ENCODE results near the gene RASD2. TPM values are rescaled to one million over a fixed set of nuclear protein-coding genes. Genes with fewer than 3 reads are reported as not detected.
A peak's percentile ranks its signal among the peaks of the same experiment; 100 is the strongest.

RASD2 gene
- total RNA-seq, 1 experiment from 2014 or later = 3.1 TPM

DNA sequence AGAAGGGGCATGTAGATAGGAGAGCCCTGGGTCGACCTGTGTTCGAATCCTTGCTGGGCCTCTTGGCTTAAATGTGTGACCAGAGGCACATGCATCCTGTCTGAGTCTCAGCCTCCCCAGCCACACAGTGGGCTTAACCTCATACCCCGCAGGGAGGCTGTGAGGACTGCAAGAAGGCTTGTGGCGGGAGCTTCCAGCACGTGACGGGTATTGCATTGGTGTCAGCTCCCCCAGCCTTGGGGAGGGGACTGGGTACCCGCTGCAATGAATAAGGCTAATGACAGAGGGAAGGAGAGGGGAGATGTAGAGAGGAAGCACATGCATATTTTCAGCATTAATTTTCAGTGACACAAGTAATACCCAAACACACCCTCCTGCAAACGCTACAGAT lies 8.1 kb downstream of the RASD2 start:
- peak; percentile 36 for ATAC-seq
- TF ChIP-seq, protein P1, sequence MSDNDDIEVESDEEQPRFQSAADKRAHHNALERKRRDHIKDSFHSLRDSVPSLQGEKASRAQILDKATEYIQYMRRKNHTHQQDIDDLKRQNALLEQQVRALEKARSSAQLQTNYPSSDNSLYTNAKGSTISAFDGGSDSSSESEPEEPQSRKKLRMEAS (CRISPR knock-in tag; IDR thresholded peaks at IDR 0.05) = peak; percentile 55; the same call in 1 of the 2 replicates
- TF ChIP-seq, protein P2, sequence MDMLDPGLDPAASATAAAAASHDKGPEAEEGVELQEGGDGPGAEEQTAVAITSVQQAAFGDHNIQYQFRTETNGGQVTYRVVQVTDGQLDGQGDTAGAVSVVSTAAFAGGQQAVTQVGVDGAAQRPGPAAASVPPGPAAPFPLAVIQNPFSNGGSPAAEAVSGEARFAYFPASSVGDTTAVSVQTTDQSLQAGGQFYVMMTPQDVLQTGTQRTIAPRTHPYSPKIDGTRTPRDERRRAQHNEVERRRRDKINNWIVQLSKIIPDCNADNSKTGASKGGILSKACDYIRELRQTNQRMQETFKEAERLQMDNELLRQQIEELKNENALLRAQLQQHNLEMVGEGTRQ (CRISPR knock-in tag; IDR thresholded peaks at IDR 0.05) = peak; percentile 84
- TF ChIP-seq, protein P3, sequence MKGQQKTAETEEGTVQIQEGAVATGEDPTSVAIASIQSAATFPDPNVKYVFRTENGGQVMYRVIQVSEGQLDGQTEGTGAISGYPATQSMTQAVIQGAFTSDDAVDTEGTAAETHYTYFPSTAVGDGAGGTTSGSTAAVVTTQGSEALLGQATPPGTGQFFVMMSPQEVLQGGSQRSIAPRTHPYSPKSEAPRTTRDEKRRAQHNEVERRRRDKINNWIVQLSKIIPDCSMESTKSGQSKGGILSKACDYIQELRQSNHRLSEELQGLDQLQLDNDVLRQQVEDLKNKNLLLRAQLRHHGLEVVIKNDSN (CRISPR knock-in tag; IDR thresholded peaks at IDR 0.05) = peak; percentile 79; the same call in 1 of the 2 replicates
- no peak for TF ChIP-seq NFE2L1 (CRISPR knock-in tag; IDR thresholded peaks at IDR 0.05)
- no peak for TF ChIP-seq OVOL2 (CRISPR knock-in tag; IDR thresholded peaks at IDR 0.05; ENCODE audit: borderline replicate concordance)
- no peaks in the 10 kb centered on the region for H3K27me3 Mint-ChIP-seq (ENCODE audit: low read depth)
- H3K27ac Mint-ChIP-seq = no peak overlapping the region
- CTCF ChIA-PET = interaction anchor here (0.5 to 2.0 kb wide), 11 partner anchors 11 to 118 kb away, joined by 3 to 14 read pairs (median 3); no protein-coding TSS in a partner anchor
- peaks cover 41% of the 10 kb centered on the region for H3K4me1 Mint-ChIP-seq
- DNase-seq (ENCODE audit: low spot score) = no peak
- no peaks in the 10 kb centered on the region for H3K36me3 Mint-ChIP-seq
- POLR2A ChIA-PET = no interaction called here
- no peak overlapping the region for H3K4me3 Mint-ChIP-seq
- H3K9me3 Mint-ChIP-seq = no peaks in the 10 kb centered on the region

DNA sequence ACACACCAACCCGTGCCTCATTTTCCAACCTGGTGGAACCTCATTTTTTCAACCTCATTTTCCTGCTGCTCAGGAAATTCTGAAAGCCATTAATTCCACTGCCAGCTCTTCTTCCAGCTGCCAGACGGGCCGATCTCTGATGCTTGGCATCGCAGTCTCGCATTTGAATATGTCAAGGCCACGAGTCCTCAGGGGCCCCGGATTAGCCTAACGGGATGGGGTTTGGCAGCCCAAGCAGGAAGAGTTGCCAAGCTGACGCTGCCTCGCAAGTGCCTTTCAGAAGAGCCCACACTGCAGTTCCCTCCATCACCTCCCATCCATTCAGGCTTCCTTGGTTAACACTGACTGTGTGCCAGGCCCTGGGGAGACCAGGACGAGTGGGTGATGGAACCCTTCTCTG lies 8.7 kb downstream of the RASD2 start:
- Mint-ChIP-seq H3K9me3 (no peaks in the 10 kb centered on the region), H3K4me1 (peaks cover 38% of the 10 kb centered on the region), H3K36me3 (no peaks in the 10 kb centered on the region), H3K27ac (no peak overlapping the region), H3K4me3 (no peak overlapping the region), H3K27me3 (ENCODE audit: low read depth) (no peaks in the 10 kb centered on the region)
- ATAC-seq (no peak), DNase-seq (ENCODE audit: low spot score) (no peak)
- CTCF ChIA-PET = interaction anchor here (0.5 to 2.0 kb wide), 10 partner anchors 12 to 118 kb away, joined by 3 to 8 read pairs (median 3); no protein-coding TSS in a partner anchor
- POLR2A ChIA-PET = no interaction called here
- TF ChIP-seq TCF7 (CRISPR knock-in tag; IDR thresholded peaks at IDR 0.05; ENCODE audit: low read depth) = no peak
- TF ChIP-seq, protein P4, sequence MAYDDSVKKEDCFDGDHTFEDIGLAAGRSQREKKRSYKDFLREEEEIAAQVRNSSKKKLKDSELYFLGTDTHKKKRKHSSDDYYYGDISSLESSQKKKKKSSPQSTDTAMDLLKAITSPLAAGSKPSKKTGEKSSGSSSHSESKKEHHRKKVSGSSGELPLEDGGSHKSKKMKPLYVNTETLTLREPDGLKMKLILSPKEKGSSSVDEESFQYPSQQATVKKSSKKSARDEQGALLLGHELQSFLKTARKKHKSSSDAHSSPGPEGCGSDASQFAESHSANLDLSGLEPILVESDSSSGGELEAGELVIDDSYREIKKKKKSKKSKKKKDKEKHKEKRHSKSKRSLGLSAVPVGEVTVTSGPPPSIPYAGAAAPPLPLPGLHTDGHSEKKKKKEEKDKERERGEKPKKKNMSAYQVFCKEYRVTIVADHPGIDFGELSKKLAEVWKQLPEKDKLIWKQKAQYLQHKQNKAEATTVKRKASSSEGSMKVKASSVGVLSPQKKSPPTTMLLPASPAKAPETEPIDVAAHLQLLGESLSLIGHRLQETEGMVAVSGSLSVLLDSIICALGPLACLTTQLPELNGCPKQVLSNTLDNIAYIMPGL (CRISPR knock-in tag; IDR thresholded peaks at IDR 0.05) = no peak
- TF ChIP-seq, protein P5, sequence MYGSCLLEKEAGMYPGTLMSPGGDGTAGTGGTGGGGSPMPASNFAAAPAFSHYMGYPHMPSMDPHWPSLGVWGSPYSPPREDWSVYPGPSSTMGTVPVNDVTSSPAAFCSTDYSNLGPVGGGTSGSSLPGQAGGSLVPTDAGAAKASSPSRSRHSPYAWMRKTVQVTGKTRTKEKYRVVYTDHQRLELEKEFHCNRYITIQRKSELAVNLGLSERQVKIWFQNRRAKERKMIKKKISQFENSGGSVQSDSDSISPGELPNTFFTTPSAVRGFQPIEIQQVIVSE (CRISPR knock-in tag; IDR thresholded peaks at IDR 0.05; ENCODE audit: borderline replicate concordance) = no peak
- no peak for TF ChIP-seq CREM (CRISPR knock-in tag; IDR thresholded peaks at IDR 0.05)
- TF ChIP-seq TEAD1 (CRISPR knock-in tag; IDR thresholded peaks at IDR 0.05) = no peak
- TF ChIP-seq HMGA2 (CRISPR knock-in tag; IDR thresholded peaks at IDR 0.05) = no peak
- no peak for TF ChIP-seq ZNF317 (CRISPR knock-in tag; IDR thresholded peaks at IDR 0.05; ENCODE audit: borderline replicate concordance, low read depth)
- TF ChIP-seq, protein P6, sequence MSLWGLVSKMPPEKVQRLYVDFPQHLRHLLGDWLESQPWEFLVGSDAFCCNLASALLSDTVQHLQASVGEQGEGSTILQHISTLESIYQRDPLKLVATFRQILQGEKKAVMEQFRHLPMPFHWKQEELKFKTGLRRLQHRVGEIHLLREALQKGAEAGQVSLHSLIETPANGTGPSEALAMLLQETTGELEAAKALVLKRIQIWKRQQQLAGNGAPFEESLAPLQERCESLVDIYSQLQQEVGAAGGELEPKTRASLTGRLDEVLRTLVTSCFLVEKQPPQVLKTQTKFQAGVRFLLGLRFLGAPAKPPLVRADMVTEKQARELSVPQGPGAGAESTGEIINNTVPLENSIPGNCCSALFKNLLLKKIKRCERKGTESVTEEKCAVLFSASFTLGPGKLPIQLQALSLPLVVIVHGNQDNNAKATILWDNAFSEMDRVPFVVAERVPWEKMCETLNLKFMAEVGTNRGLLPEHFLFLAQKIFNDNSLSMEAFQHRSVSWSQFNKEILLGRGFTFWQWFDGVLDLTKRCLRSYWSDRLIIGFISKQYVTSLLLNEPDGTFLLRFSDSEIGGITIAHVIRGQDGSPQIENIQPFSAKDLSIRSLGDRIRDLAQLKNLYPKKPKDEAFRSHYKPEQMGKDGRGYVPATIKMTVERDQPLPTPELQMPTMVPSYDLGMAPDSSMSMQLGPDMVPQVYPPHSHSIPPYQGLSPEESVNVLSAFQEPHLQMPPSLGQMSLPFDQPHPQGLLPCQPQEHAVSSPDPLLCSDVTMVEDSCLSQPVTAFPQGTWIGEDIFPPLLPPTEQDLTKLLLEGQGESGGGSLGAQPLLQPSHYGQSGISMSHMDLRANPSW (CRISPR knock-in tag; conservative IDR thresholded peaks at IDR 0.05; ENCODE audit: low read depth) = no peak
- TF ChIP-seq SMAD4 (CRISPR knock-in tag; IDR thresholded peaks at IDR 0.05) = no peak
- TF ChIP-seq, protein P7, sequence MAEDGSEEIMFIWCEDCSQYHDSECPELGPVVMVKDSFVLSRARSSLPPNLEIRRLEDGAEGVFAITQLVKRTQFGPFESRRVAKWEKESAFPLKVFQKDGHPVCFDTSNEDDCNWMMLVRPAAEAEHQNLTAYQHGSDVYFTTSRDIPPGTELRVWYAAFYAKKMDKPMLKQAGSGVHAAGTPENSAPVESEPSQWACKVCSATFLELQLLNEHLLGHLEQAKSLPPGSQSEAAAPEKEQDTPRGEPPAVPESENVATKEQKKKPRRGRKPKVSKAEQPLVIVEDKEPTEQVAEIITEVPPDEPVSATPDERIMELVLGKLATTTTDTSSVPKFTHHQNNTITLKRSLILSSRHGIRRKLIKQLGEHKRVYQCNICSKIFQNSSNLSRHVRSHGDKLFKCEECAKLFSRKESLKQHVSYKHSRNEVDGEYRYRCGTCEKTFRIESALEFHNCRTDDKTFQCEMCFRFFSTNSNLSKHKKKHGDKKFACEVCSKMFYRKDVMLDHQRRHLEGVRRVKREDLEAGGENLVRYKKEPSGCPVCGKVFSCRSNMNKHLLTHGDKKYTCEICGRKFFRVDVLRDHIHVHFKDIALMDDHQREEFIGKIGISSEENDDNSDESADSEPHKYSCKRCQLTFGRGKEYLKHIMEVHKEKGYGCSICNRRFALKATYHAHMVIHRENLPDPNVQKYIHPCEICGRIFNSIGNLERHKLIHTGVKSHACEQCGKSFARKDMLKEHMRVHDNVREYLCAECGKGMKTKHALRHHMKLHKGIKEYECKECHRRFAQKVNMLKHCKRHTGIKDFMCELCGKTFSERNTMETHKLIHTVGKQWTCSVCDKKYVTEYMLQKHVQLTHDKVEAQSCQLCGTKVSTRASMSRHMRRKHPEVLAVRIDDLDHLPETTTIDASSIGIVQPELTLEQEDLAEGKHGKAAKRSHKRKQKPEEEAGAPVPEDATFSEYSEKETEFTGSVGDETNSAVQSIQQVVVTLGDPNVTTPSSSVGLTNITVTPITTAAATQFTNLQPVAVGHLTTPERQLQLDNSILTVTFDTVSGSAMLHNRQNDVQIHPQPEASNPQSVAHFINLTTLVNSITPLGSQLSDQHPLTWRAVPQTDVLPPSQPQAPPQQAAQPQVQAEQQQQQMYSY (CRISPR knock-in tag; IDR thresholded peaks at IDR 0.05) = no peak
- no peak for TF ChIP-seq SMAD3 (CRISPR knock-in tag; IDR thresholded peaks at IDR 0.05; ENCODE audit: borderline replicate concordance)
- TF ChIP-seq, protein P2 (CRISPR knock-in tag; IDR thresholded peaks at IDR 0.05) = no peak
- TF ChIP-seq NR1H2 (CRISPR knock-in tag; IDR thresholded peaks at IDR 0.05) = no peak
- TF ChIP-seq, protein P8, sequence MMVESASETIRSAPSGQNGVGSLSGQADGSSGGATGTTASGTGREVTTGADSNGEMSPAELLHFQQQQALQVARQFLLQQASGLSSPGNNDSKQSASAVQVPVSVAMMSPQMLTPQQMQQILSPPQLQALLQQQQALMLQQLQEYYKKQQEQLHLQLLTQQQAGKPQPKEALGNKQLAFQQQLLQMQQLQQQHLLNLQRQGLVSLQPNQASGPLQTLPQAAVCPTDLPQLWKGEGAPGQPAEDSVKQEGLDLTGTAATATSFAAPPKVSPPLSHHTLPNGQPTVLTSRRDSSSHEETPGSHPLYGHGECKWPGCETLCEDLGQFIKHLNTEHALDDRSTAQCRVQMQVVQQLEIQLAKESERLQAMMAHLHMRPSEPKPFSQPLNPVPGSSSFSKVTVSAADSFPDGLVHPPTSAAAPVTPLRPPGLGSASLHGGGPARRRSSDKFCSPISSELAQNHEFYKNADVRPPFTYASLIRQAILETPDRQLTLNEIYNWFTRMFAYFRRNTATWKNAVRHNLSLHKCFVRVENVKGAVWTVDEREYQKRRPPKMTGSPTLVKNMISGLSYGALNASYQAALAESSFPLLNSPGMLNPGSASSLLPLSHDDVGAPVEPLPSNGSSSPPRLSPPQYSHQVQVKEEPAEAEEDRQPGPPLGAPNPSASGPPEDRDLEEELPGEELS (CRISPR knock-in tag; IDR thresholded peaks at IDR 0.05) = no peak
